Measurements from ENCODE around the gene ZFP36L2. TPM values are rescaled to one million over a fixed set of nuclear protein-coding genes. Genes with fewer than 3 reads are reported as not detected.

Gene ZFP36L2
- total and polyA plus RNA-seq, 2 experiments from 2014 or later = 37.9 to 38.4 TPM

- Mint-ChIP-seq H3K4me1 (peaks cover 28% of the 10 kb centered on the region), H3K27ac (no peak overlapping the region; the same call in 1 of the 2 replicates), H3K4me3 (no peak overlapping the region), H3K9me3 (no peaks in the 10 kb centered on the region), H3K27me3 (ENCODE audit: insufficient read depth, low read depth, poor library complexity) (peaks cover 2% of the 10 kb centered on the region), H3K36me3 (ENCODE audit: low read depth) (no peaks in the 10 kb centered on the region)
- H3K4me1 ChIP-seq (ENCODE audit: insufficient read depth) = no peaks in the 10 kb centered on the region
- H3K9me2 ChIP-seq (ENCODE audit: insufficient read depth) = no peaks in the 10 kb centered on the region
- H3K36me3 ChIP-seq (ENCODE audit: insufficient read depth) = no peaks in the 10 kb centered on the region
- H3K27ac ChIP-seq (ENCODE audit: low read depth) = no peak overlapping the region
- no peak overlapping the region for H3K4me2 ChIP-seq
- H3F3A ChIP-seq (replicated peaks; ENCODE audit: low read depth) = no peaks in the 10 kb centered on the region
- TF ChIP-seq, protein P1, sequence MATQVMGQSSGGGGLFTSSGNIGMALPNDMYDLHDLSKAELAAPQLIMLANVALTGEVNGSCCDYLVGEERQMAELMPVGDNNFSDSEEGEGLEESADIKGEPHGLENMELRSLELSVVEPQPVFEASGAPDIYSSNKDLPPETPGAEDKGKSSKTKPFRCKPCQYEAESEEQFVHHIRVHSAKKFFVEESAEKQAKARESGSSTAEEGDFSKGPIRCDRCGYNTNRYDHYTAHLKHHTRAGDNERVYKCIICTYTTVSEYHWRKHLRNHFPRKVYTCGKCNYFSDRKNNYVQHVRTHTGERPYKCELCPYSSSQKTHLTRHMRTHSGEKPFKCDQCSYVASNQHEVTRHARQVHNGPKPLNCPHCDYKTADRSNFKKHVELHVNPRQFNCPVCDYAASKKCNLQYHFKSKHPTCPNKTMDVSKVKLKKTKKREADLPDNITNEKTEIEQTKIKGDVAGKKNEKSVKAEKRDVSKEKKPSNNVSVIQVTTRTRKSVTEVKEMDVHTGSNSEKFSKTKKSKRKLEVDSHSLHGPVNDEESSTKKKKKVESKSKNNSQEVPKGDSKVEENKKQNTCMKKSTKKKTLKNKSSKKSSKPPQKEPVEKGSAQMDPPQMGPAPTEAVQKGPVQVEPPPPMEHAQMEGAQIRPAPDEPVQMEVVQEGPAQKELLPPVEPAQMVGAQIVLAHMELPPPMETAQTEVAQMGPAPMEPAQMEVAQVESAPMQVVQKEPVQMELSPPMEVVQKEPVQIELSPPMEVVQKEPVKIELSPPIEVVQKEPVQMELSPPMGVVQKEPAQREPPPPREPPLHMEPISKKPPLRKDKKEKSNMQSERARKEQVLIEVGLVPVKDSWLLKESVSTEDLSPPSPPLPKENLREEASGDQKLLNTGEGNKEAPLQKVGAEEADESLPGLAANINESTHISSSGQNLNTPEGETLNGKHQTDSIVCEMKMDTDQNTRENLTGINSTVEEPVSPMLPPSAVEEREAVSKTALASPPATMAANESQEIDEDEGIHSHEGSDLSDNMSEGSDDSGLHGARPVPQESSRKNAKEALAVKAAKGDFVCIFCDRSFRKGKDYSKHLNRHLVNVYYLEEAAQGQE (IDR thresholded peaks at IDR 0.05; ENCODE audit: unreplicated experiment) = no peak
- TF ChIP-seq STAT1 (IDR thresholded peaks at IDR 0.05; ENCODE audit: unreplicated experiment) (no peak), NANOG (IDR thresholded peaks at IDR 0.05; ENCODE audit: borderline replicate concordance) (no peak), ZNF331 (CRISPR knock-in tag; IDR thresholded peaks at IDR 0.05; ENCODE audit: low read depth) (no peak), POLR2AphosphoS5 (IDR thresholded peaks at IDR 0.05; ENCODE audit: low read depth) (no peak), EZH2 (IDR thresholded peaks at IDR 0.05; ENCODE audit: low read depth, unreplicated experiment) (no peak), CTCF (conservative IDR thresholded peaks at IDR 0.05; ENCODE audit: low read depth in 2 of 2) (no peak), JUNB (IDR thresholded peaks at IDR 0.05; ENCODE audit: unreplicated experiment) (no peak), ZNF114 (CRISPR knock-in tag; IDR thresholded peaks at IDR 0.05) (no peak), CREB1 (CRISPR knock-in tag; IDR thresholded peaks at IDR 0.05; ENCODE audit: low read depth) (no peak), EZH2phosphoT487 (IDR thresholded peaks at IDR 0.05; ENCODE audit: unreplicated experiment) (no peak), ZNF462 (CRISPR knock-in tag; IDR thresholded peaks at IDR 0.05) (no peak), ETS1 (IDR thresholded peaks at IDR 0.05) (no peak)
- no peak overlapping the region for H2AFZ ChIP-seq
- ATAC-seq (no peak), DNase-seq (ENCODE audit: low spot score) (no peak)
- H3K4me3 ChIP-seq = no peak overlapping the region
- H3K79me2 ChIP-seq (replicated peaks; ENCODE audit: insufficient read depth) = no peaks in the 10 kb centered on the region
- no peaks in the 10 kb centered on the region for H3K27me3 ChIP-seq (ENCODE audit: insufficient read depth)
- H4K20me1 ChIP-seq (replicated peaks; ENCODE audit: insufficient read depth) = no peaks in the 10 kb centered on the region
Observed at GRCh38 chr2:43274055-43274454, 47.6 kb upstream of the ZFP36L2 start.

Data from GM23338 (cell line).